GM18868 (cell line): ENCODE results near the gene RNF166.
"Not testable (repeated sequence)": the region's sequence is repeated elsewhere in the genome, so short reads cannot be mapped to it uniquely, and the experiment has no call there.

Experiments
- ATAC-seq: cut with Tn5 transposase; IDR thresholded peaks from one replicate; pipeline ENCODE4 v1.9.1; 2021; ENCODE audit warnings: mild to moderate bottlenecking, moderate library complexity; ENCODE audit not compliant: unreplicated experiment

RNF166 gene

GRCh38 chr16:88678224-88678979, 27.8 kb downstream of the RNF166 start:
- ATAC-seq, result no peak

GRCh38 chr16:88677721-88678120, 28.5 kb downstream of the RNF166 start:
- no peak for ATAC-seq

DNA sequence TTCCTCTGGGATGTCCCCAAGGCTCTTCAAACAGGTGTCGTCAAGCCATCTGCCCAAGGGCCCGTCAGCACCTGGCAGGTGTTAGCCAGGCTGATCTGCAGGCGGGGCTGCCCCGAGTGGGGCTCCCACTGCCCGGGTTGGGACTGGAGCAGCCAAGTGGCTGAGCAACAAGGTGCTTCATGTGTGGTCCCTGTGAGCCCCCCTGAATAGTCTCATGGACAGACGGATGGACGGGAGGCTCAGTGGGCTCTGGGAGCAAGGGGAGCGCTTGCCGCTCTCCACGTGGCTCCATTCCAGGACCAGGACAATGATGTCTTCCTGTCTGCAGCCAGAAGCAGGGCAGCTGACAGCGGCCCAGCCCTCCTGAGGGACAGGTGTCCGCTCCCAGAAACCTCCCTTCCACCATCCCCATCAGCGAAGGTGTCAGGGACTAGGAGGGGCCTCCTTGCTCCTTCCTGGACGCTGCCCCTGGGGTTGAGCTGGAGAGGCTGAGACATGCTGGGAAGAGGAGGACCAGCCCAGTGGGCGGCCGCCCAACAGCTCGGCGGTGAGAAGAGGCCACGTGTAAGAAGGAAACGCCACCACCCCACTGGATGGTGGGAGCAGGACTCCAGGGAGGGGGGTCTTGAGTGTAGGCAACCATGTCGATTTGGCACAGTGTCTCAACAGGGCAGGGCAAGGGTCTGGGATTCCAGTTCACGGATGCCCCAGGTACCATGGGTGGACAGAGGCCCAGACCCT, 29.5 kb downstream of the RNF166 start:
- ATAC-seq, result no peak

- no peak for ATAC-seq
These were observed 32.4 kb downstream of the RNF166 start for GRCh38 chr16:88673716-88674379.

GRCh38 chr16:88672776-88673175, 33.4 kb downstream of the RNF166 start:
- ATAC-seq, result no peak

- ATAC-seq, result no peak
These were observed 34.4 kb downstream of the RNF166 start for GRCh38 chr16:88671806-88672205.

- ATAC-seq, result no peak
These were observed 36.2 kb downstream of the RNF166 start for GRCh38 chr16:88669980-88670379.

DNA sequence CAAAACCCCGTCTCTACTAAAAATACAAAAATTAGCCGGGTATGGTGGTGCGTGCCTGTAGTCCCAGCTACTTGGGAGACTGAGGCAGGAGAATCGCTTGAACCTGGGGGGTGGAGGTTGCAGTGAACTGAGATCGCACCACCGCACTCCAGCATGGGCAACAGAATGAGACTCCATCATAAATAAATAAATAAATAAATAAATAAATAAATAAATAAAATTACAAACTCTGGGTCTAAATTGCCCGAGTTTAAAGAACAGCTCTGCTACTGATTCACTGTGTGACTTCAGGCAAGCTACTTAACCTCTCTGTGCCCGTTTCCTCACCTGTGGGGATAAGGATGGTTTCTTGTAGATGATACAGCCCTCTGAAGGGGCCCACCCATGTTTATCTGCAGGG, 36.7 kb downstream of the RNF166 start:
- not testable (repeated sequence) for ATAC-seq

DNA sequence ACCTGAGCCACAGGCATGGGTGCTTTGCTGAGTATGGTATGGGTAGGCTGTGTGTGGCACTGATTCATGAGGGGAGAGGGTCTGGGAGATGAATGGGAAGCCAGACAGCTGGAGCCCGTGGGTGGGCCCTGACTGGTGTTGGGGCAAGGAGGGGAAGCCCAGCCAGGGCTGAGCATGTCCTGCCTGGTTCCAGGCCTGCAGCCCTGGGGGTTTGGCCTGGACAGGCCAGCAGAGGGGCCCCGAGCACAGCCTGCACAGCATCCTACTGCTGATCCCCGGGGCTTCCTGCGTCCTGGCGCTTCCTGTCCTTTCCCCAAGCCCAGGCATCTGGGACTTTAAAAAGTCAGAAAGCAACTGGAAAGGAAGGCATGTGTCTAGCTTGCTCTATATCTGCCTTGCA, 38.7 kb downstream of the RNF166 start:
- no peak for ATAC-seq

DNA sequence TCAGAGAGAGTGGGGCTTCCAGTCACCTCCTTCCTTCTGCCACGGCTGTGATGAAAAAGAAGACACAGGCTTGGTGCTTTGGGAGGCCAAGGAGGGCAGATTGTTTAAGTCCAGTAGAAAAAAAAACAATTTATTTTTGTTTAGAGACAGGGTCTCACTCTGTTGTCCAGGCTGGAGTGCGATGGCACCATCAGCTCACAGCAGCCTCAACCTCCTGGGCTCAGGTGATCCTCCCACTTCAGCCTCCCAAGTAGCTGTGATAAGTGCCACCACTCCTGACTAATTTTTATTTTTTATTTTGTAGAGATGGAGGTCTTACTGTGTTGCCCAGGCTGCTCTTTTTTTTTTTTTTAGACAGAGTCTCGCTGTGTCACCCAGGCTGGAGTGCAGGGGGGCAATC, 40.6 kb downstream of the RNF166 start:
- no peak for ATAC-seq

GRCh38 chr16:88665148-88665547, 41.1 kb downstream of the RNF166 start:
- ATAC-seq, result no peak

DNA sequence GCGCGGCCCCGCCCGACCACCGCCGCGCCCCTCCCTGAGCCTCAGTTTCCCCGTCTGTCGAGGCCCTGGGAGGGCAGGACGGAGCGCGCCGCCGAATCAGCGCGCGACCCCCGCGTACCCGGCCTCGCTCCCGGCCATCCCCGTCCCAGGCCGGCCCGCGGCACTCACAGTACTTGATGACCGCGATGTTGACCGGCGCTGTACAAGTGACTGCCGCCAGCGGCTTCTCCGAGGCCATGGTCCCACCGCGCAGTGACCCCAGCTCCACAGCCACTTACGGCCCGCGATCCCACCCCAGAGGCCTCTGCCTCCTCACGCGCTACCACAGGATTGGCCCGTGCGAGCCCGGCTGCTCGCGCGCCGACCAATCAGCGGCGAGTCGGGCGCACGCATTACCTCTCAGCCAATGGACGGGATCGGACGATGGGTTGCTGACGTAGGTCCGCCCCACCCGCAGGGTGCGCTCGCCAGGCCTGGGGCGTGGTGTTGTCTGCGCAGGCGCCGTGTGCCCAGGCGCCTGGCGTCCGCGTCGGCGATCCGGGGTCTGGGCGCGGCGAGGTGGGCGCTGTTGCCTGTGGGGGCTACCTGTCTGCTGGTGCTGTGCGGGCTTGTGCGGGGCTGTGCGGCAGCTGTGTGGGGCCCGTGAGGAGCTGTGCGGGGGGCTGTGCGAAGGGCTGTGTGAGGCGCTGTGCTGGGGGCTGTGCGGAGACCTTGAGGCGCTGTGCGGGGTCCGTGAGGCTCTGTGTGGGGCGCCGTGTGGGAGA, 43.2 kb downstream of the RNF166 start, which contains the start of gene MVD:
MVD (minus strand) TSS at position 249 of the 764 bp plus-strand sequence; CDS start at position 238, 11 bp downstream.
- peak; percentile 94 for ATAC-seq

DNA sequence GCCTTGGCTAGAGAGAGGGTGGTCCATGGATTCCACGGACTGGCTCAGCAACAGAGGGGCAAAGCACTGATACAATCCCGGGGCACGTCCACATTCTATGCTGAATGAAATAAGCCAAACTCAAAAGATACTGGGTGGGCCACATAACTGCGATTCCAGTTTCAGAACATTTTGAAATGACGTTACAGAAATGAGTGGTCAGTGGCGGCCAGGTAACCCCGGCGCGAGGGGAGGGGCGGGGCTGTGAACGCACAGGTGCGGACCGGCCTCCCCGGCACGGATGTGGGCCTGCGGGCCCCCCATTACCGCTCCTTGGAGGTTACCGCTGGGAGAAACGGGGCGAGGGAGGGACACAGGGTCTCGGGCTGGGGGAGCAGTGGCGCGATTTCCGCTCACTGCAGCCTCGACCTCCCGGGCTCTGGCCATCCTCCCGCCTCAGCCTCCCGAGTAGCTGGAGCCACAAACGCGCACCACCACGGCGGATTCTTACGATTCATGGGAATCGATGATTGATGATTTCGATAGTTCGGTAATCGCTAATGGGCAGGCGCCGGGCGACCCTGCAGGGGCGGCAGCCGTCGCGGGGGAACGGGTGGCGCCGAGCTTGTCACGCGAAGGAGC, 43.9 kb downstream of the RNF166 start:
- ATAC-seq, result no peak

DNA sequence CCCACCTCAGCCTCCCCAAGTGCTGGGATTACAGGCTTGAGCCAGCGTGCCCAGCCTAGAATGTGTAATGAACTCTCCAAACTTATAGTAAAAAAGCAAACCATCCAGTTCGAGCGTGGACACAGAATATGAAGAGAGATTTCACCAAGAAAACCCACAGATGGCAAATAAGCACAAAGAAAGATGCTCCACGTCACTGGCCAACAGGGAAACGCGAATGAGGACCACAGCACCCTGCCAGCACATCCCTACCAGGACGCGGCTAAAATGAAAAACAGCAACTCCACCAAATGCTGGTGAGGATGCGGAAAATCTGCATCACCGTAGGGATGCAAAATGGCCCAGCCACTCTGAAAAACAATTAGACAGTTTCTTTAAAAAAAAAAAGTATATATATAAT, 44.7 kb downstream of the RNF166 start:
- no peak for ATAC-seq

DNA sequence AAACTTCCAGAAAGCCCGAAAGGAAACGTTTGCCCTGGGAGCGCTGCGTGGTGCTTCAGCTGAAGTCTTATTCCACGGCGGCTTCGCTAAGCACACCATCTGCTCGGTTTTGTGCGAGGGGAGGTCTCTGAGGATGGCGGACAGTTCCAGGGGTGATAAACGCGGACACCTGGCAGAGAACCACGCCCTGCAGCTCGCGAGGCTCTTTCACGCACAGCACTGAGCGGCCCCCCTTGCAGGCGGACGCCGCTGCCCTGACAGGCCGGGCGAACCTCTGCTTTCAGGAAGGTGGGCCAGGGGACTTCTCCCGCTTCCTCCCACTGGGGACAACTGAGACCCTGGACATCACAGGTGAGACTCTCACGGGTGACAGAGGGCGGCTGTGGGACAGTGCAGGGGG, 47.0 kb downstream of the RNF166 start:
- no peak for ATAC-seq

GRCh38 chr16:88658714-88659113, 47.5 kb downstream of the RNF166 start:
- ATAC-seq, result no peak

GRCh38 chr16:88657371-88657770, 48.8 kb downstream of the RNF166 start:
- no peak for ATAC-seq

GRCh38 chr16:88656291-88656980, 49.8 kb downstream of the RNF166 start:
- no peak for ATAC-seq

GRCh38 chr16:88655733-88656281, 50.4 kb downstream of the RNF166 start:
- no peak for ATAC-seq
